Vagina (tissue), 2 donors: ENCODE results near the gene PSME1. TPM values are rescaled to one million over a fixed set of nuclear protein-coding genes. Genes with fewer than 3 reads are reported as not detected.

Source experiments
- DNase-seq, 2 donors: peaks; one replicate each; pipeline ENCODE4 v3.0.0-alpha.2; 2017; ENCODE audit errors: extremely low spot score in 2 of 2
- H3K27ac ChIP-seq: fragments of 200-600 bp; sonication (generic); one replicate; pipeline ENCODE4 v1.5.1; 2019
- H3K27me3 ChIP-seq: fragments of 200-600 bp; sonication (generic); one replicate; pipeline ENCODE4 v1.5.1; 2019
- H3K36me3 ChIP-seq, 2 donors: fragments of 200-600 bp; sonication (generic); one replicate each; pipeline ENCODE4 v1.5.1; 2017 to 2019
- H3K4me1 ChIP-seq: fragments of 200-600 bp; sonication (generic); one replicate; pipeline ENCODE4 v1.5.1; 2019
- H3K4me3 ChIP-seq, 2 donors: fragments of 200-600 bp; sonication (generic); 1 replicate in 1 of 2; 2 replicates in 1 of 2; pipeline ENCODE4 v1.5.1; 2016 to 2019
- H3K9me3 ChIP-seq: fragments of 200-600 bp; sonication (generic); one replicate; pipeline ENCODE4 v1.5.1; 2019
- CTCF ChIP-seq, 3 experiments: fragments of 450-650 bp in 2 of 3; fragments of 200-600 bp in 1 of 3; sonication (generic) in 1 of 3; IDR thresholded peaks; one replicate each; pipeline ENCODE4 v1.5.1; 2017 to 2019; ENCODE audit warnings: antibody characterized with exemption in 3 of 3, mild to moderate bottlenecking in 2 of 3, moderate library complexity in 2 of 3
- POLR2A ChIP-seq, 2 donors: fragments of 450-650 bp; IDR thresholded peaks; one replicate each; pipeline ENCODE4 v1.6.1; 2017; ENCODE audit warnings: antibody characterized with exemption in 2 of 2, mild to moderate bottlenecking in 2 of 2, moderate library complexity in 2 of 2
- POLR2AphosphoS5 ChIP-seq, 2 donors: sonication (generic); formaldehyde crosslinking; IDR thresholded peaks; one replicate each; pipeline ENCODE4 v1.9.0; 2017; ENCODE audit warnings: antibody characterized with exemption in 2 of 2, mild to moderate bottlenecking in 2 of 2, low read depth in 1 of 2; ENCODE audit not compliant: insufficient read depth in 1 of 2
- intact Hi-C: fragments of 100-400 bp; cut with DNase I; formaldehyde crosslinking; loops from one replicate; pipeline ENCODE4 v1.15.1; 2023
- total RNA-seq: library from RNA; depleted of rRNA; stranded (reverse); fragments of >200 nt; gene quantifications from one replicate; pipeline ENCODE4 v1.2.3, GENCODE V29; 2016

Gene PSME1
- total RNA-seq, 1 donor from 2014 or later: 118 TPM

GRCh38 chr14:24117179-24117578, 18.8 kb upstream of the PSME1 start:
- H3K36me3 ChIP-seq: peaks cover 0 to 48% of the 10 kb centered on the region in 2 donors

GRCh38 chr14:24119691-24120090, 16.3 kb upstream of the PSME1 start:
- H3K9me3 ChIP-seq: no peaks in the 10 kb centered on the region
- TF ChIP-seq CTCF (IDR thresholded peaks at IDR 0.05) (no peak), POLR2A (IDR thresholded peaks at IDR 0.05) (no peak), POLR2AphosphoS5 (IDR thresholded peaks at IDR 0.05; ENCODE audit: insufficient read depth in 1 of 2, low read depth in 1 of 2) (no peak)
- H3K36me3 ChIP-seq: peaks cover 0 to 63% of the 10 kb centered on the region in 2 donors
- no peak overlapping the region for H3K4me3 ChIP-seq
- intact Hi-C loops: no loop called here
- H3K27ac ChIP-seq: no peak overlapping the region
- no peak for DNase-seq
- H3K27me3 ChIP-seq: no peaks in the 10 kb centered on the region
- peaks cover 19% of the 10 kb centered on the region for H3K4me1 ChIP-seq

More at GRCh38 chr14:24117179-24117578, 18.8 kb upstream of the PSME1 start:
- TF ChIP-seq CTCF (IDR thresholded peaks at IDR 0.05) (no peak), POLR2A (IDR thresholded peaks at IDR 0.05) (no peak), POLR2AphosphoS5 (IDR thresholded peaks at IDR 0.05; ENCODE audit: insufficient read depth in 1 of 2, low read depth in 1 of 2) (no peak)
- intact Hi-C loops: no loop called here
- no peaks in the 10 kb centered on the region for H3K9me3 ChIP-seq
- H3K27ac ChIP-seq: no peak overlapping the region
- H3K27me3 ChIP-seq: no peaks in the 10 kb centered on the region
- H3K4me1 ChIP-seq: peaks cover 26% of the 10 kb centered on the region
- DNase-seq: no peak
- no peak overlapping the region for H3K4me3 ChIP-seq

GRCh38 chr14:24121210-24121609, 14.8 kb upstream of the PSME1 start:
- intact Hi-C loops: no loop called here
- peaks cover 0 to 63% of the 10 kb centered on the region in 2 donors for H3K36me3 ChIP-seq
- TF ChIP-seq CTCF (IDR thresholded peaks at IDR 0.05): no peak
- TF ChIP-seq POLR2A (IDR thresholded peaks at IDR 0.05): no peak
- no peak for TF ChIP-seq POLR2AphosphoS5 (IDR thresholded peaks at IDR 0.05; ENCODE audit: insufficient read depth in 1 of 2, low read depth in 1 of 2)
- DNase-seq: no peak
- no peak overlapping the region for H3K27ac ChIP-seq
- no peaks in the 10 kb centered on the region for H3K9me3 ChIP-seq
- no peaks in the 10 kb centered on the region for H3K27me3 ChIP-seq
- H3K4me3 ChIP-seq: no peak overlapping the region
- H3K4me1 ChIP-seq: peaks cover 9% of the 10 kb centered on the region

GRCh38 chr14:24122416-24122815, 13.6 kb upstream of the PSME1 start:
- intact Hi-C loops: no loop called here
- H3K36me3 ChIP-seq: peaks cover 0 to 56% of the 10 kb centered on the region in 2 donors

More at GRCh38 chr14:24122416-24122815, 13.6 kb upstream of the PSME1 start:
- no peak overlapping the region for H3K27ac ChIP-seq
- no peak for DNase-seq
- TF ChIP-seq CTCF (IDR thresholded peaks at IDR 0.05): no peak
- TF ChIP-seq POLR2A (IDR thresholded peaks at IDR 0.05): no peak
- no peak for TF ChIP-seq POLR2AphosphoS5 (IDR thresholded peaks at IDR 0.05; ENCODE audit: insufficient read depth in 1 of 2, low read depth in 1 of 2)
- no peaks in the 10 kb centered on the region for H3K4me1 ChIP-seq
- H3K4me3 ChIP-seq: no peak overlapping the region
- no peaks in the 10 kb centered on the region for H3K27me3 ChIP-seq
- no peaks in the 10 kb centered on the region for H3K9me3 ChIP-seq
